ENCODE results near the gene CFAP221.

Gene CFAP221

DNA sequence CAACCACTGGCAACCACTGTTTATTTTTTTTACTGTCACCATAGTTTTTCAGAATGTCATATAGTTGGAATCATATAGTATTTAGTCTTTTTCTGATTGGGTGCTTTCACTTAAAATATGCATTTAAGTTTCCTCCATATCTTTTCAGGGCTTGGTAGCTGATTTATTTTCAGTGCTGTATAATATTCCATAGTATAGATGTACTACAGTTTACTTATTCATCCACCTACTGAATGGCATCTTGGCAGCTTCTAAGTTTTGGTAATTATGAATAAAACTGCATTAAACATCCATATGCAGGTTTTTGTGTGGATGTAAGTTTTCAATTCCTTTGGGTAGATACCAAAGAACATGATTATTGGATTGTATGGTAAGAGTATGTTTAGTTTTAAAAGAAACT is 23.0 kb downstream of the CFAP221 start:
- no peak for DNase-seq (ENCODE audit: low read depth)
- TF ChIP-seq, protein P1, sequence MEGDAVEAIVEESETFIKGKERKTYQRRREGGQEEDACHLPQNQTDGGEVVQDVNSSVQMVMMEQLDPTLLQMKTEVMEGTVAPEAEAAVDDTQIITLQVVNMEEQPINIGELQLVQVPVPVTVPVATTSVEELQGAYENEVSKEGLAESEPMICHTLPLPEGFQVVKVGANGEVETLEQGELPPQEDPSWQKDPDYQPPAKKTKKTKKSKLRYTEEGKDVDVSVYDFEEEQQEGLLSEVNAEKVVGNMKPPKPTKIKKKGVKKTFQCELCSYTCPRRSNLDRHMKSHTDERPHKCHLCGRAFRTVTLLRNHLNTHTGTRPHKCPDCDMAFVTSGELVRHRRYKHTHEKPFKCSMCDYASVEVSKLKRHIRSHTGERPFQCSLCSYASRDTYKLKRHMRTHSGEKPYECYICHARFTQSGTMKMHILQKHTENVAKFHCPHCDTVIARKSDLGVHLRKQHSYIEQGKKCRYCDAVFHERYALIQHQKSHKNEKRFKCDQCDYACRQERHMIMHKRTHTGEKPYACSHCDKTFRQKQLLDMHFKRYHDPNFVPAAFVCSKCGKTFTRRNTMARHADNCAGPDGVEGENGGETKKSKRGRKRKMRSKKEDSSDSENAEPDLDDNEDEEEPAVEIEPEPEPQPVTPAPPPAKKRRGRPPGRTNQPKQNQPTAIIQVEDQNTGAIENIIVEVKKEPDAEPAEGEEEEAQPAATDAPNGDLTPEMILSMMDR (conservative IDR thresholded peaks at IDR 0.05; ENCODE audit: low read depth, low read length), result no peak
- no peak overlapping the region for H3K4me3 ChIP-seq (ENCODE audit: low read length)

DNA sequence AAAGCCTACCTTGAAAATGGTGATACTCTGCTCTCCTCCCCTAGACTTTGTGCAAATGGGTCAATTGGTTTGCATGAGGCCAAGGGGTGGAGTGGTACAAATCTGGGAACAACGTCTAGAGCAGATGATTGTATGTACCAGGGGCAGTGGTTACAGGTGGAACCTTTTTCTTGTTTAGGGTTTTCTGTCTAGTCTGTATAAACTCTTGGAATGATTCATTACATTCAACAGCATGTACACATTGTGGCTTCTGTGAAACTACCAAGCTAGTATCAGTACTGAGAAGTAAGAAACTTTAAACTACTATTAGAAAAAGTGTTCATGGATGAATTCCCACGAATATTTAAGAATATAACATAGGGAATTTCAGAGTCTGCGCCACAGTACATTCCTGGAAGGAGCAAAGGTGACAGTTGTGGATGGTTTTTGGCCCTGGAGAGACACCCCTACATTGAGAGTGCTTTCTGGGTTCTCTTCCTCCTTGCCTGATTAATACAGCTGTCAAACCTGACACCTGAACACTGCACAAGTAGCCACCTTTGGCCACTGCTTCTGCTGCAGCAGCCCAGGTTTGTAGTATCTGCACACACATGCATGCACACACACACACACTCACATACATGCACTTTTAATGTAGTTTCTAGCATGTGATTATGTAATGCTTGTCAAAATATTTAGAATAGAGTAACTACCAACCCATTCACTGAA is 30.0 kb downstream of the CFAP221 start:
- TF ChIP-seq, protein P1 (conservative IDR thresholded peaks at IDR 0.05; ENCODE audit: low read depth, low read length), result no peak
- no peak for DNase-seq (ENCODE audit: low read depth)
- no peak overlapping the region for H3K4me3 ChIP-seq (ENCODE audit: low read length)

DNA sequence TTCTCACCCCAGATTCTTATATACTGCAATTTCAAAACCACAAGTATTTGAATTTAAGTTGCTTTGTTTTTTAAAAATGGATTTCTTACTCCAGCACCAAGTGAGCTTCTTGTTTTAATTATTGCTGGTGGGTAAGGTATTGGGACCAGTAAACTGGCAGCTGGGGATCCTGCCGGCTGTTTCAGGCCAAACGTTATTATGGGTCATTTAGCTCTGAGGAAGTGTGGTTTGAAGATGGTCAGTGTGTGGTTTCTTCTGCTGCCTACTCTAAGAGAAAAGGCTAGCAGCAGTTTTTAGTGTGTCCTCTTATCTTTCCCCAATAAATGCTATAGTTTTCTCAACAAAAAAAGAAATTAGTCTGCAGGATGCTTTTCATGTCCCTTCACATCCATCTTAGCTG is 30.6 kb downstream of the CFAP221 start:
- H3K4me3 ChIP-seq (ENCODE audit: low read length), result no peak overlapping the region
- no peak for DNase-seq (ENCODE audit: low read depth)
- TF ChIP-seq, protein P1 (conservative IDR thresholded peaks at IDR 0.05; ENCODE audit: low read depth, low read length), result no peak

DNA sequence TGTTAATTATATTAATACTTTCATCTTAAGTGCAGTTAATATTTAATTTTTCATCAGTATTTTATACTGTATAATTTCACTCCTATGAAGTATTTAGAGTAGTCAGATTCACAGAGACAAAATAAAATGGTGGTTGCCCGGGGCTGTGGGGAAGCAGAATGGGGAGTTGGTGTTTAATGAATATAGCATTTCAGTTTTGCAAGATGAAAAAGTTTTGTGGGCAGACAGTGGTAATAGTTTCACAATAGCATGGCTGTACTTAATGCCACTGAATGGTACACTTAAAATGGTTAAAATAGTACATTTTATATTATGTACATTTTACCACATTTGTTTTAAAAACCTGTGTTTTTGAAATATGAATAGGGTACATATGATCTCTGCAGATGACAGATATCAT is 31.2 kb downstream of the CFAP221 start:
- TF ChIP-seq, protein P1 (conservative IDR thresholded peaks at IDR 0.05; ENCODE audit: low read depth, low read length), result no peak
- DNase-seq (ENCODE audit: low read depth), result no peak
- H3K4me3 ChIP-seq (ENCODE audit: low read length), result no peak overlapping the region

DNA sequence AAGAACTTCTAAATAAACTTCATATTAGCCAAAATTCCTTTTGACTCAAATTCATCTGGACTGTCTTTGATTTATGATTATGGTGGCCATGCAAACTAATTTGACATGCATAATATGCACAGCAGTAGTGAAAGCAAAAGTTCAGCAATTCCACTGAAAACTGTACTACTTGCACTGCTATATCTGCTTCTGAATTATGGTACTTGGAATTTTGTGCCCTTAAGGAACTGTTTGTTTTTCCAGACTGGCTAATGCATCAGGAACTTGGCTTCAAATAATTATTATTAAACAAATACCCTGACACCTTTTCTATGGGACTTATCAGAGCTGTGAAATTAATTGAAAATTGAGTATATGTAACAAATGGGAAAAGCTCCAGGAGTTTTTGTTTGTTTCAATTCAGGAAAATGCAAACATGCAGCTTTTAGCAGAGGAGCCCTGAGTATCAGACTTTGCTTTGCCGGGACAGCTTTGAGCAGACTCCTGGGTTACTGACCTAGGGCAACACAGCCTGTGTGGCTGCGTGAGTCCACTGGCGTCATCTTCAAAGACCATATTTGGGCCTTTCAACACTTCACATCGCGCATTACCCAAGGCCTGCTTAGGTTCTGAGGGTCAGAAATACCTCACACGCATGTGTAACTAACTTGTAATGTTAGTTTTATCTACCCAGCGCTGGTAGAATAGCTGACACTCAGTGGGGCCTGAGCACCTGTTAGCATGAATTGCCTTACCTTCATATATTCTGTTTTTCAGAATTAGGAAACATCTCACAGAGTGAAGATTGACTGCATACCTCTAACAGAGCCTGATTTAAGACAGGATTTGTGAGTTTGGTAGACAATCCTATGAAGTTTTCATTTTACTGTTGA is 35.4 kb downstream of the CFAP221 start:
- DNase-seq (ENCODE audit: low read depth), result no peak
- TF ChIP-seq, protein P1 (conservative IDR thresholded peaks at IDR 0.05; ENCODE audit: low read depth, low read length), result no peak

DNA sequence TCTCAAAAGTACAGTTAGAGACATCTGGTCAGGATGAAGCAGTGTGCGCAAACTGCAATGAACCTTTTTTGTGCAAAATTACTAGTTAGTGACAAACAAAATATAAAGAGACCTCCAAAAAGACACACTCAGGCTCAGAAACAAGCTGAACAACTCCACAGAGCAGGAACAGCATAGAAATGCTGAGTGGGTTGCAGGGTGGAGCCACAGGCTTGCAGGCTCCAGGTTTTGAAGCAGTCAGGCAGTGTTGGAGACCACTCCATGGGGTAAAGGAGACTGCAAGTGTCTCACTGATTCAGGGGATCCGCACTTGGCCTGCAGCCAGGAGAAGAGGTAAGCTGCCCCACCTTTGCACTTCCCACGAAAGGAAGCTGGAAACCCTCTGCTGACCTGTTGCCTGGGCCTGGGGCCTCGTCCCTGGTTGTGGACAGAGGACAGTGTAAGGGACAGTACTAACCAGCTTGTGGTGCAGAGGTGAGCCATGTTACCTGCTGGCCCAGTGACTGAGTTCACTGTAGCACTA is 36.4 kb downstream of the CFAP221 start:
- no peak for DNase-seq (ENCODE audit: low read depth)
- H3K4me3 ChIP-seq (ENCODE audit: low read length), result no peak overlapping the region
- TF ChIP-seq, protein P1 (conservative IDR thresholded peaks at IDR 0.05; ENCODE audit: low read depth, low read length), result no peak

More for the DNA sequence above, 35.4 kb downstream of the CFAP221 start:
- H3K4me3 ChIP-seq (ENCODE audit: low read length), result no peak overlapping the region
